ENCODE data around the gene ELF5. TPM values are rescaled to one million over a fixed set of nuclear protein-coding genes. Genes with fewer than 3 reads are reported as not detected.

The ELF5 gene
- total and polyA plus RNA-seq, 2 donors (not counting 1 experiment from before 2014, with no cell fraction given), result not detected

DNA sequence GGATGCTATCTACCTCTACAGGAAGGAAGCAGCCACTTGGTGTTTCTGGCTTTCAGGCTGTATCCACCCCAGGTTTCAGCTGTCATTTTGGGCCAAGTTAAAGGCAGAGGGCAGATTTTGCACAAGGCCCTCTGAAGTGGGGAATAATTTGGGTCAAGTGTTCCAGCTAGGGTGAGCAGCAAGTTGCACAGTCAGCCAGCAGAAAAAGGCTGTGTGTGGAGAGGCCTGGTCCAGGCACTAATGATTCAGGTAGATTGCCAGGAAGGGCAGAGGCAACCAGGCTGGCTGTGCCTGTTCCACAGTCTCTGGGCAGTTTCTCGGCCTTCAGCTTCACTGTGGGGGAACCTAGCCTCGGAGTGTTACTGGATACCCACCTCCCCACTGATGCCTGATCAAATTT lies 8.6 kb upstream of the ELF5 start:
- no peak overlapping the region for H3K4me3 ChIP-seq (ENCODE audit: control extremely low read depth in 1 of 5, extremely low read depth in 1 of 5, insufficient read depth in 1 of 5, low read depth in 2 of 5, low read length in 4 of 5)
- no peak overlapping the region for H3K27ac ChIP-seq (ENCODE audit: low read length in 2 of 2)
- H3K4me2 ChIP-seq (replicated peaks; ENCODE audit: low read depth, low read length, poor library complexity, severe bottlenecking), result no peak overlapping the region
- H3K9me3 ChIP-seq (ENCODE audit: control extremely low read depth in 1 of 3, control insufficient read depth in 2 of 3, insufficient read depth in 1 of 3, low read length in 2 of 3), result no peaks in the 10 kb centered on the region
- intact Hi-C loops (cut with micrococcal nuclease), result no loop called here
- WGBS (ENCODE audit: insufficient coverage), result 81% methylated on average over 2 of the region's 2 CpGs
- H4K20me1 ChIP-seq (ENCODE audit: control insufficient read depth, insufficient read depth, low read length, poor library complexity, severe bottlenecking), result no peaks in the 10 kb centered on the region
- TF ChIP-seq, protein P1, sequence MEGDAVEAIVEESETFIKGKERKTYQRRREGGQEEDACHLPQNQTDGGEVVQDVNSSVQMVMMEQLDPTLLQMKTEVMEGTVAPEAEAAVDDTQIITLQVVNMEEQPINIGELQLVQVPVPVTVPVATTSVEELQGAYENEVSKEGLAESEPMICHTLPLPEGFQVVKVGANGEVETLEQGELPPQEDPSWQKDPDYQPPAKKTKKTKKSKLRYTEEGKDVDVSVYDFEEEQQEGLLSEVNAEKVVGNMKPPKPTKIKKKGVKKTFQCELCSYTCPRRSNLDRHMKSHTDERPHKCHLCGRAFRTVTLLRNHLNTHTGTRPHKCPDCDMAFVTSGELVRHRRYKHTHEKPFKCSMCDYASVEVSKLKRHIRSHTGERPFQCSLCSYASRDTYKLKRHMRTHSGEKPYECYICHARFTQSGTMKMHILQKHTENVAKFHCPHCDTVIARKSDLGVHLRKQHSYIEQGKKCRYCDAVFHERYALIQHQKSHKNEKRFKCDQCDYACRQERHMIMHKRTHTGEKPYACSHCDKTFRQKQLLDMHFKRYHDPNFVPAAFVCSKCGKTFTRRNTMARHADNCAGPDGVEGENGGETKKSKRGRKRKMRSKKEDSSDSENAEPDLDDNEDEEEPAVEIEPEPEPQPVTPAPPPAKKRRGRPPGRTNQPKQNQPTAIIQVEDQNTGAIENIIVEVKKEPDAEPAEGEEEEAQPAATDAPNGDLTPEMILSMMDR (IDR thresholded peaks at IDR 0.05), result no peak
- no peak for TF ChIP-seq EZH2 (IDR thresholded peaks at IDR 0.05; ENCODE audit: borderline replicate concordance, insufficient read depth, low read depth, low read length, poor library complexity, severe bottlenecking)
- H3K79me2 ChIP-seq (ENCODE audit: control insufficient read depth, insufficient read depth, low read length), result no peaks in the 10 kb centered on the region
- Mint-ChIP-seq H3K4me1 (peaks cover 2% of the 10 kb centered on the region), H3K9me3 (ENCODE audit: insufficient read depth) (no peaks in the 10 kb centered on the region), H3K27ac (no peak overlapping the region), H3K27me3 (peaks cover 13% of the 10 kb centered on the region), H3K4me3 (no peak overlapping the region)
- H3K9ac ChIP-seq (ENCODE audit: low read length), result no peak overlapping the region
- H2AFZ ChIP-seq (ENCODE audit: insufficient read depth, low read depth, low read length, poor library complexity, severe bottlenecking), result no peak overlapping the region
- peaks cover 0 to 5% (median 0%) of the 10 kb centered on the region in 4 experiments for H3K27me3 ChIP-seq (replicated peaks in 1 of 4; ENCODE audit: control extremely low read depth in 1 of 4, control insufficient read depth in 3 of 4, insufficient read depth in 4 of 4, low read length in 3 of 4)
- no peaks in the 10 kb centered on the region for H3K36me3 ChIP-seq (replicated peaks in 1 of 2; ENCODE audit: control extremely low read depth in 1 of 2, control insufficient read depth in 1 of 2, extremely low read depth in 1 of 2, insufficient read depth in 2 of 2, low read length in 1 of 2)
- no peaks in the 10 kb centered on the region for H3K4me1 ChIP-seq (ENCODE audit: control insufficient read depth in 2 of 2, insufficient read depth in 2 of 2, low read length in 2 of 2)
- ATAC-seq (ENCODE audit: low read depth) (no peak), DNase-seq (no peak)
- ChIA-PET POLR2A (no interaction called here), CTCF (interaction anchor here (1.0 kb wide), 1 partner anchor 8 kb away, joined by 3 read pairs; the partner anchor contains the start of gene ELF5)

DNA sequence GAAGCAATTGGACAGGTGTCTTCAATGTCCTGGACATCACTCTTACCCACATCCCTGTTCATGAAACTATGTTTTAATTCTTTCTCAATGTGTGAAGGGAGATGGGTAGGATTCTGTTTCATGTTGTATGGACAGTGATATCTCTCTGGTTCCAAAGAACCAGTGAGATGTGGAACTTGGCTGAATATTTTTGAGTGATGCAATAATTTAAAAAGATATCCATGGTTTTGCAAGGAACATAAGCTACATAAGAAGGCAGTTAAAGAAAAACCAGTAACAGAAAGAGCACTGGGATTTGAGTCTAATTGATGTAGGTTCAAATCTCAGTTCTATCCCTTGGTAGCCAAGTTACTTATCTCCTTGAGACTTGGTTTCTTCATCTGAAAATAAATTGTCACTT lies 7.7 kb upstream of the ELF5 start:
- H3K36me3 ChIP-seq (replicated peaks in 1 of 2; ENCODE audit: control extremely low read depth in 1 of 2, control insufficient read depth in 1 of 2, extremely low read depth in 1 of 2, insufficient read depth in 2 of 2, low read length in 1 of 2), result no peaks in the 10 kb centered on the region
- no peak overlapping the region for H3K27ac ChIP-seq (ENCODE audit: low read length in 2 of 2)
- no peaks in the 10 kb centered on the region for H4K20me1 ChIP-seq (ENCODE audit: control insufficient read depth, insufficient read depth, low read length, poor library complexity, severe bottlenecking)
- no peak overlapping the region for H3K4me3 ChIP-seq (ENCODE audit: control extremely low read depth in 1 of 5, extremely low read depth in 1 of 5, insufficient read depth in 1 of 5, low read depth in 2 of 5, low read length in 4 of 5)
- H3K27me3 Mint-ChIP-seq, result peaks cover 13% of the 10 kb centered on the region
- no peak overlapping the region for H3K9ac ChIP-seq (ENCODE audit: low read length)
- H3K4me2 ChIP-seq (replicated peaks; ENCODE audit: low read depth, low read length, poor library complexity, severe bottlenecking), result no peak overlapping the region
- no peaks in the 10 kb centered on the region for H3K9me3 ChIP-seq (ENCODE audit: control extremely low read depth in 1 of 3, control insufficient read depth in 2 of 3, insufficient read depth in 1 of 3, low read length in 2 of 3)
- peaks cover 0 to 5% (median 0%) of the 10 kb centered on the region in 4 experiments for H3K27me3 ChIP-seq (replicated peaks in 1 of 4; ENCODE audit: control extremely low read depth in 1 of 4, control insufficient read depth in 3 of 4, insufficient read depth in 4 of 4, low read length in 3 of 4)
- no peak overlapping the region for H3K4me3 Mint-ChIP-seq
- ChIA-PET CTCF (no interaction called here), POLR2A (no interaction called here)
- no peak overlapping the region for H2AFZ ChIP-seq (ENCODE audit: insufficient read depth, low read depth, low read length, poor library complexity, severe bottlenecking)
- intact Hi-C loops (cut with micrococcal nuclease), result no loop called here
- ATAC-seq (ENCODE audit: low read depth), result no peak
- DNase-seq, result no peak
- peaks cover under 1% of the 10 kb centered on the region for H3K4me1 Mint-ChIP-seq
- no peak overlapping the region for H3K27ac Mint-ChIP-seq
- TF ChIP-seq EZH2 (IDR thresholded peaks at IDR 0.05; ENCODE audit: borderline replicate concordance, insufficient read depth, low read depth, low read length, poor library complexity, severe bottlenecking), result no peak
- TF ChIP-seq, protein P1 (IDR thresholded peaks at IDR 0.05), result no peak
- H3K4me1 ChIP-seq (ENCODE audit: control insufficient read depth in 2 of 2, insufficient read depth in 2 of 2, low read length in 2 of 2), result no peaks in the 10 kb centered on the region
- no peaks in the 10 kb centered on the region for H3K9me3 Mint-ChIP-seq (ENCODE audit: insufficient read depth)
- H3K79me2 ChIP-seq (ENCODE audit: control insufficient read depth, insufficient read depth, low read length), result no peaks in the 10 kb centered on the region
